VCaP (cell line): ENCODE data around the gene ANO6.
"Not testable (repeated sequence)": the region's sequence is repeated elsewhere in the genome, so short reads cannot be mapped to it uniquely, and the experiment has no call there.

Experiments
- H3K27ac ChIP-seq: fragments of 450-650 bp; 2 replicates; pipeline ENCODE4 v1.5.1; 2017
- CTCF ChIP-seq: fragments of 450-650 bp; conservative IDR thresholded peaks from 2 replicates; pipeline ENCODE4 v1.5.1; 2017; ENCODE audit warnings: mild to moderate bottlenecking, moderate library complexity

Gene ANO6

GRCh38 chr12:45315462-45315861, 99.6 kb downstream of the ANO6 start:
- TF ChIP-seq CTCF = no peak
- no peak overlapping the region for H3K27ac ChIP-seq

- not testable (repeated sequence) for H3K27ac ChIP-seq
These were observed 101.4 kb downstream of the ANO6 start for GRCh38 chr12:45317261-45317660.

- H3K27ac ChIP-seq = no peak overlapping the region
- TF ChIP-seq CTCF = no peak
These were observed 106.9 kb downstream of the ANO6 start for GRCh38 chr12:45322810-45323209.

GRCh38 chr12:45324391-45324790, 108.5 kb downstream of the ANO6 start:
- no peak for TF ChIP-seq CTCF

GRCh38 chr12:45326358-45326975, 110.6 kb downstream of the ANO6 start:
- TF ChIP-seq CTCF = no peak
- no peak overlapping the region for H3K27ac ChIP-seq

More at GRCh38 chr12:45324391-45324790, 108.5 kb downstream of the ANO6 start:
- no peak overlapping the region for H3K27ac ChIP-seq

GRCh38 chr12:45327823-45328383, 112.0 kb downstream of the ANO6 start:
- no peak overlapping the region for H3K27ac ChIP-seq
- TF ChIP-seq CTCF = no peak

GRCh38 chr12:45329238-45329637, 113.3 kb downstream of the ANO6 start:
- H3K27ac ChIP-seq = no peak overlapping the region
- no peak for TF ChIP-seq CTCF

- no peak overlapping the region for H3K27ac ChIP-seq
- TF ChIP-seq CTCF = no peak
These were observed 113.8 kb downstream of the ANO6 start for GRCh38 chr12:45329702-45330101.
